NAMALWA (cell line): ENCODE measurements around the gene RNF224.
A peak's percentile ranks its signal among the peaks of the same experiment; 100 is the strongest.

ENCODE experiments used
- DNase-seq: peaks from one replicate; pipeline ENCODE4 v3.0.0-alpha.2; 2015; ENCODE audit warnings: low spot score

Gene RNF224

DNA sequence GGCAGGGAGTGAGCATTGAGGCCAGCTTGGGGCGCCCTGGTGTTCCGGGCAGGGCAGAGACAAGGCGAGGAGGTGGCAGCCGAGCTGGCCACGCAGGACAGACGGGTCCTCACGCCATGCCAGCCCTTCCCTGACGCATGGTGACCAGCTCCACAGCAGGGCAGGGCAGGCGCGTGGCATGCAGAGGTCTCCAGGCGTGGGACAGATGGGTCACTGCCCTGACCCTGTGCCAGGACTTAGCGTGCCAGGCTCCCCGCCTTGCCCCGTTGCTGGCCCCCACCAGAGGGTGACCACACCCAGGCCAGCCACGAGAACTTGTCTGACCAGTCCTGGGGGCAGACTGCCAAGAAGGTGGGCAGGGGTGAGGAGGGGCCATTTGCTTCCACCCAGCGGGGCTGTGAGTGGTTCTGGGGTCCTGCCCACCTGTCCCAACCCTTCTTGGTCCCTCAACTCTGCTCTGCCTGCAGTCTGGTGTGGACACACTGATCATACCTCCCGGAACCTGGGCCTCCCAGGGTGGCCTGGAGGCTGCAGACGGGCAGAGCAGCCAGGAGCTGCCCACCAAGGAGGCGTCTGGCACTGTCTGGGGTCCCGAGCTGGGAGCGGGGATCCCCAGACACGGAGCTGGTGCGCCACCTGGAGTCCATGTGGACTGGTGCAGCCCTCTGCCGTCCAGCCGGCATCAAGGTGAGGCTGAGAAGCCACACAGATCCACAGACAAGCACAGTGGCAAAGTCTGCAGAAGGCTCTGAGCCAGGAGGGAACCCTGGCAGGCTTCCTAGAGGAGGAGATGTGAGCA is at the start of gene RNF224:
Gene RNF224 (plus strand): TSS at position 449 of the 799 bp plus-strand sequence. CDS start 834 bp downstream, outside the sequence.
- peak; percentile 90 for DNase-seq

DNA sequence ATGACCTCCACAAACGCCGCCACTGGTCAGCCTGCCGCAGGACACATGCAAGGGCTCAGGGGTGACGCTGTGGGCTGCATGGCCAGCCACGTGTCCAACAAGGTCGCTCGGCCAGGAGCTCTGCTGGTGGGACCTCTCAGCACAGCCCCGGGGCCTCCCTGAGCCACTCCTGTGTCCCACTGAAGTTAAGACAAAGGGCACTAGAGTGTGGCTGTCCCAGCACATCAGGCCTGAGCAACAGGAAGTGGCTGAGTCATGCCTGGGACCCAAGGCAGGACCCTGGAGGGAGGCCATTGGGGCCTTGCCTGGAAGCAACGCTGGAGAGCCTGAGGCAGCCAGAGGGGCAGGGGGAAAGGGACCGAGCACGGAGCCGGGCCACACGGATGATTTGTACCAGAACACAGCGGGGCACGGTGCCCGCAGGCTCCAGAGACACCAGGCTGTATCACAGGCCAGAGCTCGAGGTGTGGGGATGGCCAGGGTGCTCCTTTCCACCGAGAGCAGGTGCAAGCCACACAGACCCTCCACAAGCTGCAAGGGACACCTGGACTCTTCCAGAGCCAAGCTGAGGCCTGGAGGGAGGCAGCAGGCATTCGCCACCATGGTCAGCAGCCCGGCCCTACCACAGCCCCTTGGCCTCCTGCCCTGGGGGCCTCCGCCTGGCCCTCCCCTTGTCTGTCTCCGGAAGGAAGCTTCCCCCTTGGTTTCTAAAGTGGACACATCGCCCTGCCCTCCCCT is 48.9 kb upstream of the RNF224 start:
- no peak for DNase-seq

DNA sequence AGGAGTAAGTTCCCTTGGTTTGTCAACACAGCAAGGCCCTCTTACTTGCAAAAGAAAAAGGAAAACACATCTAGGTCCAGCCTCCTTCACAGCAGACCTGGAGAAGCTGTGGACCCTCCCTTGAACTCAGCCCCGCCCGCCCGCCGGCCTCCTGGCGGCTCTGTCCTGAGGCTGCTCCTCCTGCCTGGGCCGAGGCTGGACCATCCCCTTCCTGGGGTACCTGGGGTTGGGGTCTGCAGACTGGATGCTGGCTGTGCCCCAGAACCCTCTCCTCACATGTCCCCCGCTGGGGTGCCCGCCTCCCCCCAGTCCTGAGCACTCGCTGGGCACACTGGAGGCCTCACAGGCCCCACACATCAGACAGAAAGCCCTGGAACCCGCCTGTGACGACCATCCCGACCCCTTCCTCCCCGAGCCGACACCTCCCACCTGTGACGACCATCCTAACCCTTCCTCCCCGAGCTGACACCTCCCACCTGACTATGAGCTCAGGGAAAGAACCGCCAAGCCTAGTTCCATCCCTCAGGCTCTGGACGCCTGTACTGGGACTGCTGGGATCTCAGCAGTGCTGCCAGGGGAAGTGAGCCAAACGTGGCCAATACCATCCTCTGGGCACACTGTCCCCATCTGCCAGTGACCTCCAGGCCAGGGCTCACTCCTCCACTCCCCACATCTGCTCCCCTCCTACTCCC is 48.2 kb upstream of the RNF224 start:
- DNase-seq = no peak

DNA sequence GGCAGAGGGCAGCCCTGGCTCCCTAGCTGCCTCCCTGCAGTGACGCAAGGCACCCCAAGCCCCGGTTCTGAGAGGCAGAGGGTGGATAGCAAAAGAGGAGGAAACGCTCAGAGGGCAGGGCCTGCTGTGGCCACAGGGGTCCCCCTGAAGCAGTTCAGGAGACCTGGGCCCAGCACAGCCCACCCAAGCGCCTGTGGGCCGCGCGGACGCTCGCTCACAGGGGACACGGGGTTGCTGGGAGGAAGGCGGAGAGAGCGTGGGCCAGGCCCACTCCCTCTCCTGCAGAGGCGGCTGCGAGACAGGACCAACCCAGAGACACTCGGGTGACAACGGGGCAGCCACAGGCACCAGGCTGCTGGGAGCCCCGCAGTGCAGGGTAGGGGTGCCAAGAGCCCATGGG is 47.5 kb upstream of the RNF224 start:
- DNase-seq = no peak

DNA sequence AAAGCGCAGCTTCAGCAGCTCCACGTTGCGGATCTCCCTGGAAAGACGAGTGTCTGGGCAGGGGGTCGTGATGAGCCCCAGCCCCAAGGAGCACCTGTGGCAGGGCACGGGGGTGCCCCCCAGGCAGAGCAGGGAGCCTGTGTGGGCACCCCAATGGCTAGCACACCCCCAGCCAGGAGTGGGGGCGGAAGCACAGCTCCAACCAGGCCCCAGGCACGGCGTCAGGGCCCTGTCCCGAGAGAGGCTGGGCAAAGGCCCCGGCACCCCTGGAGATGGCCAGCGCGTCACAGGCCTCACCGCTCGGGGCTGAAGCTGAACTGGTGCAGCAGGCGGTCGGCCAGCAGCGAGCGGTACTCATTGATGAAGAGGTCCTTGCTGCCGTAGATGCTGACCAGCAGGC is 46.8 kb upstream of the RNF224 start:
- DNase-seq = no peak

DNA sequence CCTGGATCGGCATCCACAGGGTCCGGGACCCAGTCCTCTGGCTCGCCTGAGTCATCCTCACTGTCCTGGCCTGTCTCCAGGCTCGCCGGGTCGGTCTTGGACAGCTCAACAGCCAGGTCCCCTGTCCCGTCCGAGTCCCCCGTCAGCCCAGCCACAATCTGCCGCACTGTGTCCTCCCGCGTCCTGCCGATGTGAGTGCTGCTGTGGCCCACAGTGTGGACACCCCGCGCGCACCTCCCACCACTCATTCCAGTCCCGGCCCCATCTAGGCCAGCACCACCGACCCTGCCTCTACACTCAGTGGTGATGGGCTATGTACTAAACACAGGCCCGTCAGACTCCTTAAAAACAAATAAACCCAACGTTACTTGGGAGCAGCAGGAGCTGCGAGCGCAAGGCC is 45.6 kb upstream of the RNF224 start:
- no peak for DNase-seq

DNA sequence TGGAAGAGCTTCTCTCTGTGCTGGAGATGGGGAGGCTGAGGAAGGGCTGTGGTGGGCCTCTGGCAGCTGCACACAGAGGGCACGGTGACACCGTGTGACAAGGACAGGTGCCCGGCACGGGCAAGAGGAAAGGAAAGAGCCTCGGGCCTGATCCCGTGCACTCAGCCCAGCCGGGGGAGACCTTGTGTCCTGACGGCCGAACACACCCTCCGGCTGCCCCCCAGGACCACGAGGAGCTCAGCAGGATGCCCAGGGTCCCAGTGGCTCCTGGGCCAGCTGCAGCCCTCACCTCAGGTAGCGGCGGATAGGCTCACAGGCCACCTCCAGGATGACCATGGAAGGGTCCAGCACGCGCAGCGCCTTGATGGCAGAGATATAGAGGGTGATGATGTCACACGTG is 44.5 kb upstream of the RNF224 start:
- DNase-seq = no peak

DNA sequence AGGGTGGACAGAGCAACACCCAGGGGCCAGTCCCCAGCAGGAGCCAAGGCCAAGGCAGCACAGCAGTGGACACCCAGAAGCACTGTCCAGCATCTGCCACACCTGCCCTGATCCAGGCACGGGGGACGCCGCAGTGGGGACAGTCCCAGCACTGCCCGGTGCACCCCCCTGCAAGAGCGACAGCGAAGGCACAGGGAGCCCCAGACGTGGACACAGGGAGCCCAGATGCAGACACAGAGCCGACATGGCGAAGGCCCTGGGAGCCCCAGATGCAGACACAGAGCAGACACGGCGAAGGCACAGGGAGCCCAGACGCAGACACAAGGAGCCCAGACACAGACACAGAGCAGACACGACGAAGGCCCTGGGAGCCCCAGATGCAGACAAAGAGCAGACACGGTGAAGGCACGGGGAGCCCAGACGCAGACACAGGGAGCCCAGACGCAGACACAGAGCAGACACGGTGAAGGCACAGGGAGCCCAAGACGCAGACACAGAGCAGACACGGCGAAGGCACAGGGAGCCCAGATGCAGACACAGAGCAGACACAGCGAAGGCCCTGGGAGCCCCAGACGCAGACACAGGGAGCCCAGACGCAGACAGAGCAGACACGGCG is 43.2 kb upstream of the RNF224 start:
- no peak for DNase-seq

DNA sequence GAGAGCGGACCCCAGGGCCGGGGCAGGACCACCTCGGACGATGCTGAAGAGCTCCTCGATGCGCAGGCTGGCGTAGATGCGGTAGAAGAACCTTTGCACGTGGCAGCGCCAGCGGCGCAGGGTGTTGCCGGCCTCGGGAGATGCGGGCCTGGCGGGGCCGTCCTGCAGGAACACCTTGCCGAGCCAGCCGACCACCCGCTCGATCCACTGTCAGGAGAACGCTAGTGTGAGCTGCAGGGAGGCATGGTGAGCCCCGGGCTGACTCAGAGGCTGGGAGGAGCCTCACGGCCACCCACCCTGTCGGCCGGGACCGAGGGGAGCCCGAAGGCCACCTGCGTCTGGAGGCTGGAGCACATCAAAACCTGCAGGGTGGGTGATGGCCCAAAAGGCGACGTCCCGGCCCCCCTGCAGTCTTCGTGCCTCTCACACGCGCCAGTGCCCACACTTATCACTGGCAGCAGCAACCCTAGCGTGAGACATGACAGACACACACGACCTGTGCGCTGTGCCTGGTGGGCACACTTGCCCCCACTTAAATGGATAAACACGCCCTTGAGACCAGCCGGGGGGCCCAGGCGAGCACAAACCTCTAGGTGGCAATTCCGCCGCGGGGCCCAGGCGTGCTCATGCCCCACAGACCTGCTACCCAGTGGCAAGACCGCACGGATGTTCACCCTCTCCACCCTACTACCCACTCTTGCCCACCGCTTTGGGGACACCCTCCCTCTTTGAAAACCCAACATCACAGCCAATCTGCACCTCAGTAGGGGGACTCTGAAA is 42.2 kb upstream of the RNF224 start:
- DNase-seq = no peak

DNA sequence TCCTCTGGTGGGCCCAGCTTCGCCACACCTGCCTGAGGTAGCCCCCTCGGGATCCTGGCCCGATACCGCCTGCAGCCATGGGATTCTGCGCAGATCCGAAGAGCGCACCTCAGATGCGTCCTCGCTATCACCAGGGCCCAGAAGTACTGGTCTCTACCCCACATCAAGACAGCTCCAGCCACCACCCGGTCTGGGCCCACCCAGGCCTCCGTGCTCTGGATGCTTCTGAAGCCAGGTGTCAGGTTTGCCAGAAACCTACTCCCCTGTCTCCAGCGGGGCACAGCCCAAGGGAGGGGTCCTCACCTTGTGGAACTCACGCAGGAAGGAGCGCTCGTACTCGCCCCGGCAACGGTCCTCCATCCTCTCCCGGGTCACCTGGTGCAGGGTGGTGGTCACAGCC is 41.4 kb upstream of the RNF224 start:
- no peak for DNase-seq

DNA sequence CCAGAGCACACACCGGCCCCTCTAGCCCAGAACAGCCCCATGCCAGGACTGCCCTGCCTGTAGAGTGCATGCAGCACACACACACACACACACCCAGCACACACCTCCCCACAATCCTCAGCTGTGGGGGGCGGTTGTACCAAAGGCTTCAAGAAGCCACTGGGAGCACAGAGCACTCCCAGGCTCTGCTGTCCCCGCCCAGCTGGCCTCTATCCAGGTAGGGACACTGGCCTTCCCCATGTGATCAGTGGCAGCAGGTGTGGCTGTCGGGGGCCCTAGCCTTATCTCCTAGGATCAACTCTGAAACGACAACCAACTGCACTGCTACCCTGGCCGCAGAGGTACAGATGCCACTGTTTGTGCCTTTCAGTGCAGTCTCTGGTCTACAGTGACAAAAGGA is 40.9 kb upstream of the RNF224 start:
- no peak for DNase-seq

DNA sequence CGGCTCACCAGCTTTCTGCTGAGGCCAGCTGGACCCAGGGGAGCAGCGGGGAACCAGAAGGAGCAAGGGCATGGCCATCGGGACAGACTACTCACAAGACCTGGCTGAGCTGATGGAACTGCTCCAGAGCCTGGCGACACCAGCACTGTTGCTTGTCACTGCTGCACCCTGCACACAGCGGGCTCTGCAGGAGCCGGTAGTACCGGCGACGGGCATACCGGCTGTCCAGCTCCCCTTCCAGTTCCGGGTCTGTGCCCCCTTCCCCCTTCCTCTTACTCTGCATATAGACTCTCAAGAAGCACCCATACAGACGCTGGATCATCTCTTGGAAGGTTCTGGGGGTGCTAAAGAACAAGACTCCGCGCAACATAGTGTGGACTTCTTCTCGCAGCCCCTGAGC is 39.9 kb upstream of the RNF224 start:
- no peak for DNase-seq

DNA sequence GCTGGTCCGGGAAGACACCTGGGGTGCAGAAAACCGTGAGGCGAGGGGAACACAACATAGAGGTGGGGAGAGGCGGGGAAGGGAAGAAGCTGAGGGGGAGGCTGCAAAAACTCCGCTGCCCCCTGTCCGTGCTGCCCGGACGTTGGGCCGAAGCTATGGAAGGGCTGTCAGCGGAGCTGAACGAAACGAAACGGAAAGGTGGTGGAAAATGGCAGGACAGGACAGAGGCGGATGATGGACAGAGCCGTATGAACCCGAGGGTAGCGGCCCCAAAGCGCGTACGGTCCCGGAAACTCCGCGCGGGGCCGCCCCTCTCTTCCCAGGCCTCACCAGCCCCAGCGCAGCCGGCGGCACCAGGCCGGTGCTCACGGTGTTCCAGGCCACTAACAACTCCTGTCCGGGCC is 39.2 kb upstream of the RNF224 start:
- DNase-seq = no peak

DNA sequence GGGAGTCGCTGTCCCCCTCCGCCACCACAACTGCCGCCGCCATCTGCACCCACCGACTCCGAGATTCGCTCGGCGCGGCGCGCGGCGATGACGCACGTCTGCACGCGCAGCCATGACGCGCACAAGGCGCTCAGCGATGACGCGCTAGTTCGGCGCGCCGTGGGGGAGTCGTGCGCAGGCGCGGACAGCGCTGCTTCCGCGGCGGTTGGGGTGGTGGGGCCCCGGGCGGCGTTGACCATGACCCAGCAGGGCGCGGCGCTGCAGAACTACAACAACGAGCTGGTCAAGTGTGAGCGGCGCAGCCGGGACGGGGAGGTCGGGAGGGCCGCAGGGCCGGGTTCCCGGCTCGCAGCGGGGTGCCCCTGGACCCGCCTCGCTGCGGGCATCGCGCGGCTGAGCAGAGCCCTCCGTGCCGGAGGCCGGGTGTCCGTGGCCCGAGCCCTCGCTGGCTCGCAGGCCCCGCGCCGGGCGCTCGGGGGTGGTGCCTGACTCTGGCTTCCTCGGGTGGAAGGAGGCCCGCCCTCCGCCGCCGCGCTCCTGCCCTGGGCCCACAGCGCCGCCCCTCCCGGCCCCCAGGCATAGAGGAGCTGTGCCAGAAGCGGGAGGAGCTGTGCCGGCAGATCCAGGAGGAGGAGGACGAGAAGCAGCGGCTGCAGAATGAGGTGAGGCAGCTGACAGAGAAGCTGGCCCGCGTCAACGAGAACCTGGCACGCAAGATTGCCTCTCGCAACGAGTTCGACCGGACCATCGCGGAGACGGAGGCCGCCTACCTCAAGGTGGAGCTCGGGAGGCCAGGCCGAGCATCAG is 38.6 kb upstream of the RNF224 start, which contains the start of the genes ANAPC2 and SSNA1:
Gene ANAPC2 (minus strand): TSS at position 71 of the 807 bp plus-strand sequence. CDS start 28 bp downstream, at position 43.
Gene SSNA1 (plus strand): TSS at position 187 of the 807 bp plus-strand sequence. CDS start 51 bp downstream, at position 238.
- DNase-seq = peak; percentile 95

DNA sequence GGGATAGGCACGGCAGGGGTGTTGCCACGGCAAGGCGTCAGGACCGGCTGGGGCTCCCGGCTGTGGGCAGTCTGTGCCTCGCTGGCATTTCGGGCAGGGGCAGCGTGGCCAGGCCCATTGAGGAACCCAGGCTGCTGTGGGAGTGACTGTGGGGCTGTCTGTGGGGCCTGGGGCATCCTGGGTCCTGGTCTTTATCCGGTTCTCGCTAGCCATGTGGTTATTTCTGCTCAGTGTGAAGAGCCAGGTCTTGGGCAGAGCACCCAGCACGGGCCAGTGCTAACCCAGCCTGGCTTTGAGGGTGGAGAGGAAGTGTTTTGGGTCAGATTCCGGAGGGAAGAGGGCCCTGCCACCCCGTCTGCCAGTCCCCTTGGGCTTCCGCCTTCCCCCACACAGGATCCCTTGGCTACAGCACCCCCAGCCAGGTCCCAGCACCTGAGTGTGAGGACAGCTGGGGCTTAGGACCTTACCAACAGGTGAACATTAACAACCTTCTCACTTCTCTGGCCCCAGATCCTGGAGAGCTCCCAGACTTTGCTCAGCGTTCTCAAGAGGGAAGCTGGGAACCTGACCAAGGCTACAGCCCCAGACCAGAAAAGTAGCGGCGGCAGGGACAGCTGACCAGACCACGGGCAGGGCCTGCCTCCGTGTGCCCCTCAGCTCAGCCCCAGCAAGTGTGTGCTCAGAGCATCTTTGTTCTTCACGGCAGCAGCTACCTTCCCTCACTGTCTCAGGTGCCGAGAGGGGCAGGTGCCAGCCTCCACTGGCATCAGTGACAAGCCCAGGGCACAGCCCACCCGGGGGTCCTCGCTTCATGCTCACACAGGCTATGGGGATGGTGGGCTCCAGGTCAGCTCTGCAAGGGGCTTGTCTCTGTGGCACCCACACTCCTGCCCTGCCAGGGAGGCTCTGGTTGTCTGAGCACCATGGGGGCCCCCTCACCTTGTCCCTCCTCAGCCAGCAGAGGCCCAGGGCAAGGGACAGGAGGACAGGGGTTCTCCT is 37.7 kb upstream of the RNF224 start:
- no peak for DNase-seq

DNA sequence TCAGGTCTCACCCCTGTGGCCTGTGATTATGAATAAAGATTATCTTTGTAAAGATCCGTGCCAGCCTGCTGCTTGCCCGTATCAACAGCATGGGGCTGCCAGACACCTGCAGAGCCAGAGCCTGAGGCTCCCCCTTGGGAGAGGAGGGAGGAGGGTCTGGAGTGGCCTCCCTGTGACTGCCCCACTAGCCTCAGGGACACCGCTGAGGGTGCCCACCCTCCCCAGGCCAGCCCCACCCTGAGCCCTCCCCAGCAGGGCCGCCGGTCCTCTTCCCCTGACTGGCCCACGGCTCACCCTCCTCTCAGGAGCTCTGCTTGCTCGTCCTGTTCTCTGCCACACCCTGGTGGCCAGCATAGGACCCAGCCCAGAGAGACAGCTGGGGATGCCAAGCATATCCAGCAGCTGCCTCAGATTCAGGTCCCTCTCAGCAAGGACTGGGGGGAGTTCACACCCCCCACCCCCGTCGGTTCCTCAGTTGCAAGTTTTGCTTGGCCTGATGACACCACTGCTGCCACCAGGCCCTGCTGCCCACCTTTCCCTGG is 36.9 kb upstream of the RNF224 start:
- peak; percentile 49 for DNase-seq

DNA sequence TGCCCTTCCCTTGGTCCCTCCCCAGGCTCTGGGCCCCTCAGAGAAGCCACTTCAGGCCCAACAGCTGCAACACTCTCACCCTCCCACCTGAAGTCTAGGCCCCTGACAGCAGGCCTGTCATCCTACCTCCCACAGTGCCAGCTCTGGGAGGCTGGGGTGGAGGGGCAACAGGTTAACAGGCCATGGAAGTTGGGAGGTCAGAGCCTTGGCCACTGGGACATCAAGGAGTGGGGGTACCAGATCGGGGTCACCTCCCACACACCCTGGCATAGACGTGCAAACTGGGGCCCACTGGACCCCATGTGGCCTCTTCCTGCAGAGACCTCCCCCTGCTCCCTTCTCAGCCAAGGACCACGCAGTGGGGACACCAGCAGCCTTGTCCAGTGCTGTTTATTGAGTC is 36.1 kb upstream of the RNF224 start:
- DNase-seq = no peak

DNA sequence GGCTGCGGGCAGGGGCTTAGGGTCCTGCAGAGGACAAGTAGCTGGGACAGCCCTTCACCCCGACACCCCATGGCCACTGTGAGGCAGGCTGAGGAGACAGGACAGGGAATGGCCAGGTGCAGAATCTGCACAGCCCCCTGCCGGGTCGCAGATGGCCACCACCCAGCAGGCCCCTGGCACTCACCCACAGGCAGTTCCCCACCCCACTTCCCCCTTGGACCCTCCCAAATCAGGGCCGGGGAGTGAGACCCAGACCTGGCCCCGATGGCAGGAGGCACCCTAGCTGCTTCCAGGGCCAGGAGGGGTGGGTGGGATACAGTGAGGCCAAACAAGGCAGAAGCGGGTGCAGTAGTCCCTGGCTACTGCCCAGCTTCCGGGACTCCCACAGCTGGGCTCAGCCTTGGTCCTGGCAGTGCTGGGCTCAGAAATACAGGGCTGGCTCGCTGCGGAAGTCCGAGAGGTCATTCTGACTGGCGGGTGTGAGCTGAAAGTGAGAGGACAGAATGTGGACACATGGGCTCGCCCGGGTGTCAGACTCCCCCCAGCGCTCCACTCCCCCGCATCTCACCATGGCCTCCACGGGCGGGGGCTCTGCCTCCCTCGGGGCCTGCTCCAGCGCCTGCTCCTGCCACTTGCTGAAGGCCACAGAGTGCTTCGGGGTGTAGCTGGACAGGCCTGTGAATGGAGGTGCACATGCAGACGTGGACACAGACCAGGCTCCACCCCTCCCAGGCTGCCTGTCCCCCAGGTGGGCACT is 35.4 kb upstream of the RNF224 start:
- no peak for DNase-seq
